Spleen (tissue), 11 donors: ENCODE results near the gene ACTMAP. TPM values are rescaled to one million over a fixed set of nuclear protein-coding genes. Genes with fewer than 3 reads are reported as not detected.

ENCODE experiments used
- DNase-seq: peaks from one replicate; pipeline ENCODE4 v3.0.0-alpha.2; 2020
- H3K27ac ChIP-seq, 8 donors: fragments of 200-600 bp; sonication (generic) in 7 of 8; 1 replicate in 4 of 8; 2 replicates in 4 of 8; pipeline versions ENCODE4 v1.5.0 to v1.8.0; 2016 to 2021; ENCODE audit warnings: inconsistent platforms in 4 of 8, mild to moderate bottlenecking in 4 of 8, moderate library complexity in 1 of 8
- H3K27me3 ChIP-seq, 7 donors: fragments of 200-600 bp; sonication (generic) in 6 of 7; replicated peaks in 1 of 7; 1 replicate in 4 of 7; 2 replicates in 3 of 7; pipeline versions ENCODE4 v1.5.0 to v1.8.0; 2016 to 2021; ENCODE audit warnings: inconsistent platforms in 3 of 7, mild to moderate bottlenecking in 1 of 7
- H3K36me3 ChIP-seq, 6 donors: fragments of 200-600 bp; sonication (generic) in 5 of 6; 1 replicate in 4 of 6; 2 replicates in 2 of 6; pipeline versions ENCODE4 v1.5.0 to v1.8.0; 2016 to 2021; ENCODE audit warnings: inconsistent platforms in 2 of 6
- H3K4me1 ChIP-seq, 6 donors: fragments of 200-600 bp; sonication (generic) in 5 of 6; 1 replicate in 3 of 6; 2 replicates in 3 of 6; pipeline versions ENCODE4 v1.5.0 to v1.8.0; 2016 to 2021; ENCODE audit warnings: inconsistent platforms in 3 of 6
- H3K4me3 ChIP-seq, 8 donors: fragments of 200-600 bp; sonication (generic) in 7 of 8; 1 replicate in 4 of 8; 2 replicates in 4 of 8; pipeline versions ENCODE4 v1.5.0 to v1.8.0; 2016 to 2021; ENCODE audit warnings: inconsistent platforms in 4 of 8, mild to moderate bottlenecking in 4 of 8, moderate library complexity in 2 of 8
- H3K9me3 ChIP-seq, 8 donors: fragments of 200-600 bp; sonication (generic) in 7 of 8; 1 replicate in 4 of 8; 2 replicates in 4 of 8; pipeline versions ENCODE4 v1.5.0 to v1.8.0; 2016 to 2021; ENCODE audit warnings: inconsistent platforms in 4 of 8
- CTCF ChIP-seq, 11 experiments: fragments of 200-600 bp in 7 of 11; fragments of 450-650 bp in 4 of 11; sonication (generic) in 4 of 11; IDR thresholded peaks in 8 of 11; conservative IDR thresholded peaks in 3 of 11; 1 replicate in 7 of 11; 2 replicates in 4 of 11; pipeline versions ENCODE4 v1.4.0 to v1.8.0; 2016 to 2021; ENCODE audit warnings: antibody characterized with exemption in 11 of 11, inconsistent platforms in 4 of 11, mild to moderate bottlenecking in 1 of 11
- POLR2A ChIP-seq, 3 donors: fragments of 450-650 bp; IDR thresholded peaks; one replicate each; pipeline ENCODE4 v1.5.1; 2017; ENCODE audit warnings: antibody characterized with exemption in 3 of 3, mild to moderate bottlenecking in 1 of 3
- POLR2AphosphoS5 ChIP-seq, 3 donors: sonication (generic); formaldehyde crosslinking; IDR thresholded peaks; one replicate each; pipeline ENCODE4 v1.5.1; 2017; ENCODE audit warnings: antibody characterized with exemption in 3 of 3
- WGBS, 5 donors: extraction: QIAGEN DNeasy Blood & Tissue Kit in 3 of 5; methylation state at CpG; one replicate each; pipeline versions ENCODE4 v1.1.5 to v1.1.7; 2013 to 2018; 5-methylcytosine and 5-hydroxymethylcytosine counted together
- intact Hi-C: fragments of 100-400 bp; cut with DNase I; formaldehyde crosslinking; loops from one replicate; pipeline ENCODE4 v1.15.0; 2023; ENCODE audit warnings: low total_unique reads
- polyA plus RNA-seq, 3 donors: library from polyadenylated mRNA; stranded (reverse); fragments of 200-250 nt; gene quantifications; one replicate each; pipeline ENCODE4 v1.2.1, GENCODE V29; 2013
- total RNA-seq, 7 donors: library from RNA; depleted of rRNA in 3 of 7; stranded (reverse); fragments of >200 nt in 3 of 7; fragmentation: NEBNext Ultra II Directional in 4 of 7; extraction: Animal tissue kit (Norgen Biotek cat#: 25700) in 4 of 7; gene quantifications; one replicate each; pipeline versions ENCODE4 v1.1.0 to v1.2.1, GENCODE V29; 2016 to 2021
- donor health status: healthy with polysubstance abuse.
- donor health status: DM: no; HTN: no; CAD: no; lungs with moderate emphysema.
- donor health status: DM: no; HTN: no; CAD: no.
- donor health status: Bipolar disorder and iron deficiency.
- donor health status: healthy.
- donor health status: DM: no; HTN: no; CAD: no.
- donor health status: DM: yes; HTN: yes; CAD: no.

ACTMAP gene
- total and polyA plus RNA-seq, 10 donors, result 5.2 to 16.2 (median 8.3) TPM

GRCh38 chr19:40783711-40784110 lies 33.4 kb upstream of the ACTMAP start:
- Histone ChIP-seq H3K27ac (no peak overlapping the region), H3K9me3 (no peaks in the 10 kb centered on the region), H3K4me3 (no peak overlapping the region), H3K36me3 (peaks cover 0 to 89% (median 24%) of the 10 kb centered on the region in 6 donors), H3K4me1 (peaks cover 4 to 27% (median 12%) of the 10 kb centered on the region in 6 donors), H3K27me3 (no peaks in the 10 kb centered on the region)
- intact Hi-C loops, result no loop called here
- DNase-seq, result no peak
- 89 to 96% (median 95%) methylated on average over 2 to 14 of the region's 14 CpGs for WGBS, 5 donors
- TF ChIP-seq CTCF (IDR thresholded peaks at IDR 0.05 in 8 of 11, conservative IDR thresholded peaks at IDR 0.05 in 3 of 11) (no peak), POLR2AphosphoS5 (IDR thresholded peaks at IDR 0.05) (no peak), POLR2A (IDR thresholded peaks at IDR 0.05) (no peak)

- Histone ChIP-seq H3K4me3 (no peak overlapping the region), H3K27ac (no peak overlapping the region), H3K4me1 (peaks cover 10 to 42% (median 28%) of the 10 kb centered on the region in 6 donors), H3K9me3 (no peaks in the 10 kb centered on the region), H3K27me3 (no peaks in the 10 kb centered on the region), H3K36me3 (peaks cover 0 to 63% (median 13%) of the 10 kb centered on the region in 6 donors)
- intact Hi-C loops, result no loop called here
- 87 to 95% (median 90%) methylated on average over 7 of the region's 7 CpGs for WGBS, 5 donors
- no peak for TF ChIP-seq POLR2A (IDR thresholded peaks at IDR 0.05)
- TF ChIP-seq POLR2AphosphoS5 (IDR thresholded peaks at IDR 0.05), result no peak
- no peak for TF ChIP-seq CTCF (IDR thresholded peaks at IDR 0.05 in 8 of 11, conservative IDR thresholded peaks at IDR 0.05 in 3 of 11)
- no peak for DNase-seq
Observed at GRCh38 chr19:40781140-40781539, 30.9 kb upstream of the ACTMAP start.

GRCh38 chr19:40780582-40780981 lies 30.3 kb upstream of the ACTMAP start:
- Histone ChIP-seq H3K27me3 (no peaks in the 10 kb centered on the region), H3K4me3 (no peak overlapping the region), H3K36me3 (peaks cover 0 to 57% (median 13%) of the 10 kb centered on the region in 6 donors), H3K9me3 (no peaks in the 10 kb centered on the region), H3K4me1 (peaks cover 10 to 48% (median 29%) of the 10 kb centered on the region in 6 donors), H3K27ac (no peak overlapping the region)
- TF ChIP-seq CTCF (IDR thresholded peaks at IDR 0.05 in 8 of 11, conservative IDR thresholded peaks at IDR 0.05 in 3 of 11) (no peak), POLR2A (IDR thresholded peaks at IDR 0.05) (no peak), POLR2AphosphoS5 (IDR thresholded peaks at IDR 0.05) (no peak)
- no peak for DNase-seq
- intact Hi-C loops, result no loop called here
- WGBS, 5 donors, result 91 to 96% (median 95%) methylated on average over 5 of the region's 5 CpGs

GRCh38 chr19:40778706-40779284 lies 28.5 kb upstream of the ACTMAP start:
- Histone ChIP-seq H3K4me3 (peak overlapping the region; percentile 58 to 90 (median 70)), H3K4me1 (peaks cover 10 to 57% (median 29%) of the 10 kb centered on the region in 6 donors), H3K36me3 (peaks cover 0 to 44% (median 4%) of the 10 kb centered on the region in 6 donors), H3K27me3 (no peaks in the 10 kb centered on the region), H3K9me3 (no peaks in the 10 kb centered on the region), H3K27ac (peak overlapping the region; percentile 94 to 100 (median 99))
- intact Hi-C loops, result no loop called here
- WGBS, 5 donors, result 10 to 18% (median 13%) methylated on average over 7 of the region's 7 CpGs
- DNase-seq, result no peak
- TF ChIP-seq POLR2AphosphoS5 (IDR thresholded peaks at IDR 0.05) (no peak), POLR2A (IDR thresholded peaks at IDR 0.05) (no peak), CTCF (IDR thresholded peaks at IDR 0.05 in 8 of 11, conservative IDR thresholded peaks at IDR 0.05 in 3 of 11) (no peak)
